ENCODE measurements around the gene MRPL40. TPM values are rescaled to one million over a fixed set of nuclear protein-coding genes. Genes with fewer than 3 reads are reported as not detected.
A peak's percentile ranks its signal among the peaks of the same experiment; 100 is the strongest.
"Not testable (repeated sequence)": the region's sequence is repeated elsewhere in the genome, so short reads cannot be mapped to it uniquely, and the experiment has no call there.

MRPL40 gene
- total RNA-seq, 1 donor from 2014 or later, result 29.6 TPM

DNA sequence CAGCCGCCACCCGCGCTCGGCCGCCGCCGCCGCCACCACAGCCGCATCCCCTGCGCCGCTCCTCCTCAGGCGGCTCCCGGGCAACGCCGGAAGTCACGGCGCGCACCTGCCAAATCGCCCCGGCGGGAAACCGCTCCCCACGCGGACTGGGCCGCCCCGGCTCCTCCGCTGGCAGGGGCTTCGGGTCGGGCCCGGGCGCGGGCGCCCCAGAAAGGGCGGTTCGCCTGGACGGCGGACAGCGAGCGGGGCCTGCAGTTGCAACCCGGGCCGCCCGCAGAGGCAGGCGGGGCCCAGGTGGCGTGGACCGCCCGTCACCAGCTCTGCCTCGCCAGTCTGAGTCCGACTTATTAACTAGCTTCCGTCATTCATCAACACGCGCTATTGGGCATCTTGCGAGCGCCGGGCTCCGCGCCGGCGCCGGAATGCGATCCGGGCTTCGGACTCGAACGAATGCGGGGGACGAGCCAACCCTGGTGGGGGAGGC, 654 bp upstream of the MRPL40 start, which contains the start of gene HIRA:
TSS of gene HIRA (minus strand) at position 85 of the 484 bp plus-strand sequence. CDS start 257 bp downstream, outside the sequence.
- H3K36me3 Mint-ChIP-seq (ENCODE audit: unreplicated experiment), result peaks cover 13% of the 10 kb centered on the region
- peaks cover 39% of the 10 kb centered on the region for H3K4me1 Mint-ChIP-seq (ENCODE audit: unreplicated experiment)
- peak within 1 kb of the TSS; percentile 95 for H3K27ac Mint-ChIP-seq (ENCODE audit: unreplicated experiment)
- H3K9me3 Mint-ChIP-seq (ENCODE audit: unreplicated experiment), result no peaks in the 10 kb centered on the region
- TF ChIP-seq, protein P1, sequence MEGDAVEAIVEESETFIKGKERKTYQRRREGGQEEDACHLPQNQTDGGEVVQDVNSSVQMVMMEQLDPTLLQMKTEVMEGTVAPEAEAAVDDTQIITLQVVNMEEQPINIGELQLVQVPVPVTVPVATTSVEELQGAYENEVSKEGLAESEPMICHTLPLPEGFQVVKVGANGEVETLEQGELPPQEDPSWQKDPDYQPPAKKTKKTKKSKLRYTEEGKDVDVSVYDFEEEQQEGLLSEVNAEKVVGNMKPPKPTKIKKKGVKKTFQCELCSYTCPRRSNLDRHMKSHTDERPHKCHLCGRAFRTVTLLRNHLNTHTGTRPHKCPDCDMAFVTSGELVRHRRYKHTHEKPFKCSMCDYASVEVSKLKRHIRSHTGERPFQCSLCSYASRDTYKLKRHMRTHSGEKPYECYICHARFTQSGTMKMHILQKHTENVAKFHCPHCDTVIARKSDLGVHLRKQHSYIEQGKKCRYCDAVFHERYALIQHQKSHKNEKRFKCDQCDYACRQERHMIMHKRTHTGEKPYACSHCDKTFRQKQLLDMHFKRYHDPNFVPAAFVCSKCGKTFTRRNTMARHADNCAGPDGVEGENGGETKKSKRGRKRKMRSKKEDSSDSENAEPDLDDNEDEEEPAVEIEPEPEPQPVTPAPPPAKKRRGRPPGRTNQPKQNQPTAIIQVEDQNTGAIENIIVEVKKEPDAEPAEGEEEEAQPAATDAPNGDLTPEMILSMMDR (IDR thresholded peaks at IDR 0.05), result no peak
- DNase-seq (ENCODE audit: extremely low spot score, unreplicated experiment), result peak; percentile 93
- peak within 1 kb of the TSS; percentile 89 for H3K4me3 Mint-ChIP-seq (ENCODE audit: unreplicated experiment)
- H3K27me3 Mint-ChIP-seq (ENCODE audit: unreplicated experiment), result no peaks in the 10 kb centered on the region

DNA sequence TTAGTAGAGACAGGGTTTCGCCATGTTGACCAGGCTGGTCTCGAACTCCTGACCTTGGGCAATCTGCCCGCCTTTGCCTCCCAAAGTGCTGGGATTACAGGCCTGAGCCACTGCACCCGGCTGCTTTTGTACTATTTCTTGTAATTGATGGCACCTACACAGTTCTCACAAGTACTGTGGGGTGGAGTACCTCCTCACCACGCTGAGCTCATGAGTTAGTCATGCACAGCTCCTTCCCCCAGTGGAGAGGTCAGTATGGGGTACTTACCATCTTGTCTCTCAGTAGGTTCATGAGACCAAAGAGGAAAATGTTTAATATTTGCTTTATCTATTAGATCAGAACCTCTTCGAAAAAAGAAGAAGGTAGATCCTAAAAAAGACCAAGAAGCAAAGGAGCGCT, 2.1 kb downstream of the MRPL40 start:
- peaks cover 32% of the 10 kb centered on the region for H3K4me1 Mint-ChIP-seq (ENCODE audit: unreplicated experiment)
- H3K9me3 Mint-ChIP-seq (ENCODE audit: unreplicated experiment), result no peaks in the 10 kb centered on the region
- peaks cover 11% of the 10 kb centered on the region for H3K36me3 Mint-ChIP-seq (ENCODE audit: unreplicated experiment)
- TF ChIP-seq, protein P1 (IDR thresholded peaks at IDR 0.05), result no peak
- peak overlapping the region; percentile 42 for H3K4me3 Mint-ChIP-seq (ENCODE audit: unreplicated experiment)
- no peak for DNase-seq (ENCODE audit: extremely low spot score, unreplicated experiment)
- no peaks in the 10 kb centered on the region for H3K27me3 Mint-ChIP-seq (ENCODE audit: unreplicated experiment)
- H3K27ac Mint-ChIP-seq (ENCODE audit: unreplicated experiment), result no peak overlapping the region

- peaks cover 26% of the 10 kb centered on the region for H3K4me1 Mint-ChIP-seq (ENCODE audit: unreplicated experiment)
Observed at GRCh38 chr22:19434829-19435580, 2.7 kb downstream of the MRPL40 start.

DNA sequence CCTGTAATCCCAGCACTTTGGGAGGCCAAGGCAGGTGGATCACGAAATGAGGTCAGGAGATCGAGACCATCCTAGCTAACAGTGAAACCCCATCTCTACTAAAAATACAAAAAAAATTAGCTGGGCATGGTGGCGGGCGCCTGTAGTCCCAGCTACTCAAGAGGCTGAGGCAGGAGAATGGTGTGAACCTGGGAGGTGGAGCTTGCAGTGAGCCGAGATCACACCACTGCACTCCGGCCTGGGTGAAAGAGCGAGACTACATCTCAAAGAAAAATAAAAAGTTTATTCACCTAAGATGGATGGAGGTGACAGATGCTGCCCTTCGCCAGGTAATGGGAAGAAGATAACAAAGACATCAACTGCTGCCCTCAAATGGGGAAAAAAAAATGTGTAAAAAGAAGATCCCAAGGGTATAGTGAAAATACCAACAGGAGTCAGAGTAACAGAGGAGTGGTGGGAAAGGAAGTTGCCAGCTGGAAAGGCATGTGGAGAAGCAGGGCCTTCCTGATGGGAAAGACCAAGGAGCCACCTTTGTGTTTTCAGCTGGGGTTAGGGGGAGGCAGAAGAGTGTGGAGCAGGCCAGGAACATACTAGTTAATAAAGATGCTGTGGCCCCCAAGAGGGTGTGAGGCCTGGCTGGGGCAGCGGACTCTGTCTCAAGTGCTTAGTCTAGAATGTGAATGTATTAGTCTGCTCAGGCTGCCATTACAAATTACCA, 4.3 kb downstream of the MRPL40 start:
- Mint-ChIP-seq H3K27ac (ENCODE audit: unreplicated experiment) (peak overlapping the region; percentile 12), H3K36me3 (ENCODE audit: unreplicated experiment) (peaks cover 17% of the 10 kb centered on the region), H3K4me1 (ENCODE audit: unreplicated experiment) (peaks cover 16% of the 10 kb centered on the region)
- not testable (repeated sequence) for H3K4me3 Mint-ChIP-seq (ENCODE audit: unreplicated experiment); H3K9me3 Mint-ChIP-seq (ENCODE audit: unreplicated experiment); DNase-seq (ENCODE audit: extremely low spot score, unreplicated experiment); H3K27me3 Mint-ChIP-seq (ENCODE audit: unreplicated experiment)

More at GRCh38 chr22:19434829-19435580, 2.7 kb downstream of the MRPL40 start:
- Mint-ChIP-seq H3K27me3 (ENCODE audit: unreplicated experiment) (no peaks in the 10 kb centered on the region), H3K36me3 (ENCODE audit: unreplicated experiment) (peaks cover 14% of the 10 kb centered on the region), H3K27ac (ENCODE audit: unreplicated experiment) (no peak overlapping the region), H3K9me3 (ENCODE audit: unreplicated experiment) (no peaks in the 10 kb centered on the region), H3K4me3 (ENCODE audit: unreplicated experiment) (no peak overlapping the region)
- TF ChIP-seq, protein P1 (IDR thresholded peaks at IDR 0.05), result no peak
- DNase-seq (ENCODE audit: extremely low spot score, unreplicated experiment), result no peak

DNA sequence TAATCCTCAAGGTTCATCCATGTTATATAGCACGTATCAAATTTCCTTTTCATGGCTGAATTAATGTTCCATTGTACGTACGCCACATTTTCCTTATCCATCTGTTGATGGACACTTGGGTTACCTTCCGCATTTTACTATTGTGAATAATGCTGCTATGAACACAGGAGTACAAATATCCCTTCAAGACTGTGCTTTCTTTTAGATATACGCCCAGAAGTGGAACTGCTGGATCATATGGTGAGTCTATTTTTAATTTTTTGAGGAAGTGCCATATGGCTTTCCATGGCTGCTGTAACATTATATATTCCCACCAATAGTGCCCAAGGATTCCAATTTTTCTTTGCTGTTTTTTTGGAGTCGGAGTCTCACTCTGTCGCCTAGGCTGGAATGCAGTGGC, 6.0 kb downstream of the MRPL40 start:
- no peaks in the 10 kb centered on the region for H3K9me3 Mint-ChIP-seq (ENCODE audit: unreplicated experiment)
- H3K27me3 Mint-ChIP-seq (ENCODE audit: unreplicated experiment), result no peaks in the 10 kb centered on the region
- TF ChIP-seq, protein P1 (IDR thresholded peaks at IDR 0.05), result no peak
- no peak for DNase-seq (ENCODE audit: extremely low spot score, unreplicated experiment)
- peaks cover 20% of the 10 kb centered on the region for H3K36me3 Mint-ChIP-seq (ENCODE audit: unreplicated experiment)
- H3K4me3 Mint-ChIP-seq (ENCODE audit: unreplicated experiment), result no peak overlapping the region
- H3K27ac Mint-ChIP-seq (ENCODE audit: unreplicated experiment), result peak overlapping the region; percentile 11
- H3K4me1 Mint-ChIP-seq (ENCODE audit: unreplicated experiment), result peaks cover 7% of the 10 kb centered on the region
